OCI-LY1 (cell line): ENCODE results near the gene SIDT1.

ENCODE experiments used
- H2AFZ ChIP-seq: fragments of 200-600 bp; sonication (generic), shearing (Covaris generic); 2 replicates; pipeline ENCODE4 v1.6.0; 2014; ENCODE audit warnings: antibody characterized with exemption, mild to moderate bottlenecking, low read length
- H3F3A ChIP-seq: fragments of 200-600 bp; sonication (generic), shearing (Covaris generic); 2 replicates; pipeline ENCODE4 v1.6.0; 2014; ENCODE audit warnings: mild to moderate bottlenecking, antibody characterized with exemption, low read length, moderate library complexity; ENCODE audit not compliant: insufficient read depth
- H3K27ac ChIP-seq: fragments of 200-600 bp; sonication (generic); 2 replicates; pipeline ENCODE4 v1.5.1; 2014; ENCODE audit warnings: low read length, mixed run types, mild to moderate bottlenecking, low read depth; ENCODE audit not compliant: poor library complexity, severe bottlenecking
- H3K27me3 ChIP-seq: fragments of 200-600 bp; sonication (generic); 2 replicates; pipeline ENCODE4 v1.6.0; 2014; ENCODE audit warnings: antibody characterized with exemption, mild to moderate bottlenecking, low read length, moderate library complexity; ENCODE audit not compliant: insufficient read depth
- H3K36me3 ChIP-seq: fragments of 200-600 bp; sonication (generic); 2 replicates; pipeline ENCODE4 v1.6.1; 2014; ENCODE audit warnings: mild to moderate bottlenecking, antibody characterized with exemption, low read length, moderate library complexity, mixed read lengths; ENCODE audit not compliant: insufficient read depth
- H3K4me1 ChIP-seq: fragments of 200-600 bp; sonication (generic); 2 replicates; pipeline ENCODE4 v1.5.1; 2014; ENCODE audit warnings: mild to moderate bottlenecking, low read length, moderate library complexity; ENCODE audit not compliant: insufficient read depth, severe bottlenecking
- H3K4me2 ChIP-seq: fragments of 200-600 bp; sonication (generic), shearing (Covaris generic); 2 replicates; pipeline ENCODE4 v1.6.1; 2014; ENCODE audit warnings: low read length
- H3K4me3 ChIP-seq: fragments of 200-600 bp; sonication (generic); 2 replicates; pipeline ENCODE4 v1.5.1; 2014; ENCODE audit warnings: low read length, low read depth, mild to moderate bottlenecking, mixed read lengths; ENCODE audit not compliant: poor library complexity, severe bottlenecking
- H3K79me2 ChIP-seq: fragments of 200-600 bp; shearing (Covaris generic); 2 replicates; pipeline ENCODE4 v1.6.1; 2016; ENCODE audit warnings: mixed run types, low read length, mixed read lengths; ENCODE audit not compliant: insufficient read depth
- H3K9ac ChIP-seq: fragments of 200-600 bp; sonication (generic), shearing (Covaris generic); 2 replicates; pipeline ENCODE4 v1.6.1; 2014; ENCODE audit warnings: mild to moderate bottlenecking, low read length, mixed read lengths
- H3K9me2 ChIP-seq: fragments of 200-600 bp; sonication (generic), shearing (Covaris generic); 2 replicates; pipeline ENCODE4 v1.6.1; 2014; ENCODE audit warnings: low read depth, mild to moderate bottlenecking, low read length, mixed read lengths
- H3K9me3 ChIP-seq: fragments of 200-600 bp; shearing (Covaris generic); 2 replicates; pipeline ENCODE4 v1.6.1; 2014; ENCODE audit warnings: low read length, mixed read lengths
- H4K20me1 ChIP-seq: fragments of 200-600 bp; sonication (generic), shearing (Covaris generic); 2 replicates; pipeline ENCODE4 v1.6.0; 2016; ENCODE audit warnings: mild to moderate bottlenecking, low read length; ENCODE audit not compliant: insufficient read depth
- CTCF ChIP-seq: fragments of 200-600 bp; sonication (generic), shearing (Covaris generic); IDR thresholded peaks from 2 replicates; pipeline ENCODE4 v1.5.1; 2017; ENCODE audit warnings: mild to moderate bottlenecking, antibody characterized with exemption, low read length, moderate library complexity, mixed read lengths
- EZH2 ChIP-seq: fragments of 200-600 bp; sonication (generic), shearing (Covaris generic); IDR thresholded peaks from 2 replicates; pipeline ENCODE4 v1.8.0; 2017; ENCODE audit warnings: borderline replicate concordance, mixed run types, mild to moderate bottlenecking, antibody characterized with exemption, low read length, moderate library complexity, mixed read lengths

The SIDT1 gene

DNA sequence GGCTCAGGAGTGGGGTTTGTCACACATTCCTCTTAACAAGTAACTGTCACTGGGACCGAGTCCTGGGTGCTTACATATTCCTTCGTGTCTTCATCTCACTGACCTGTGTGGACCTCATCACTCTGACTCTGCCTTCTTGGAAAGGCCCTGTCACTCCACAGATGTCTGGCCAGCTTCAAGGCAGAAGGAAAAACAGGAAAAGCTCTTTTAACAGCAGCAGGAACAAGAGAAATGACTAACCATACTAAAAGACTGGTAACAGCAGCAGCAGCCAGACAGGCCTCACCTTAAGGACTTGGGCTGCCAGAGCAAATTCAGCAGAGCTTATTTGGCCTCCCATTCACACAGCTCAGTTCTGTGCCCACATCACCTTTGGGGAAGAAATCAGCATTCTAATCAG lies 96.0 kb downstream of the SIDT1 start:
- no peaks in the 10 kb centered on the region for H3K9me2 ChIP-seq
- no peak overlapping the region for H3K27ac ChIP-seq
- peaks cover 24% of the 10 kb centered on the region for H3K4me1 ChIP-seq
- no peak overlapping the region for H2AFZ ChIP-seq
- no peaks in the 10 kb centered on the region for H3K79me2 ChIP-seq
- no peaks in the 10 kb centered on the region for H3K9me3 ChIP-seq
- no peak overlapping the region for H3K9ac ChIP-seq
- H3K36me3 ChIP-seq, result no peaks in the 10 kb centered on the region
- no peak overlapping the region for H3K4me2 ChIP-seq
- H3K27me3 ChIP-seq, result no peaks in the 10 kb centered on the region
- no peaks in the 10 kb centered on the region for H3F3A ChIP-seq
- H4K20me1 ChIP-seq, result no peaks in the 10 kb centered on the region
- TF ChIP-seq CTCF, result no peak
- TF ChIP-seq EZH2, result no peak
- H3K4me3 ChIP-seq, result no peak overlapping the region

DNA sequence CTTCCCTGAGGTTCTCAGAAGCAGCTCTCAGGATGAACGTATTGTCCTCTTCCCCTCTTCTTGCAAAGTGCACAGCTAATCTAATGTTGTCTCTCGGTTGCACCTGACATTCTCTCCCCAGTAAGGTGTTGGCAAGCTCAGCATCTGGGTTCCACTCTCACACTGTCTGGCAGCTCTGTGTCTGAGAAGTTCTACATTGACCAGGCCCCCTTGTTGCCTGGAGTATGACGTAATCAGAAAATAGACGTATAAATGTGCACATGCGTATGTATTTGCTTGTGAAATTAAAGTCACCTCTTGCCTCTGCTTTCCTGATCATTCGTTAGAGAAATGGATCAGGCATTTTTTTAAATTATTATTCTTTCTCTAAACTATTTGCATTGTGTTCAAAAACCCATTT lies 96.4 kb downstream of the SIDT1 start:
- TF ChIP-seq CTCF, result no peak
- no peak for TF ChIP-seq EZH2
- Histone ChIP-seq H2AFZ (no peak overlapping the region), H3K4me1 (peaks cover 24% of the 10 kb centered on the region), H3F3A (no peaks in the 10 kb centered on the region), H3K4me3 (no peak overlapping the region), H3K36me3 (no peaks in the 10 kb centered on the region), H3K9me3 (no peaks in the 10 kb centered on the region), H3K27ac (no peak overlapping the region), H3K9me2 (no peaks in the 10 kb centered on the region), H3K27me3 (no peaks in the 10 kb centered on the region), H4K20me1 (no peaks in the 10 kb centered on the region), H3K9ac (no peak overlapping the region), H3K4me2 (no peak overlapping the region), H3K79me2 (no peaks in the 10 kb centered on the region)

DNA sequence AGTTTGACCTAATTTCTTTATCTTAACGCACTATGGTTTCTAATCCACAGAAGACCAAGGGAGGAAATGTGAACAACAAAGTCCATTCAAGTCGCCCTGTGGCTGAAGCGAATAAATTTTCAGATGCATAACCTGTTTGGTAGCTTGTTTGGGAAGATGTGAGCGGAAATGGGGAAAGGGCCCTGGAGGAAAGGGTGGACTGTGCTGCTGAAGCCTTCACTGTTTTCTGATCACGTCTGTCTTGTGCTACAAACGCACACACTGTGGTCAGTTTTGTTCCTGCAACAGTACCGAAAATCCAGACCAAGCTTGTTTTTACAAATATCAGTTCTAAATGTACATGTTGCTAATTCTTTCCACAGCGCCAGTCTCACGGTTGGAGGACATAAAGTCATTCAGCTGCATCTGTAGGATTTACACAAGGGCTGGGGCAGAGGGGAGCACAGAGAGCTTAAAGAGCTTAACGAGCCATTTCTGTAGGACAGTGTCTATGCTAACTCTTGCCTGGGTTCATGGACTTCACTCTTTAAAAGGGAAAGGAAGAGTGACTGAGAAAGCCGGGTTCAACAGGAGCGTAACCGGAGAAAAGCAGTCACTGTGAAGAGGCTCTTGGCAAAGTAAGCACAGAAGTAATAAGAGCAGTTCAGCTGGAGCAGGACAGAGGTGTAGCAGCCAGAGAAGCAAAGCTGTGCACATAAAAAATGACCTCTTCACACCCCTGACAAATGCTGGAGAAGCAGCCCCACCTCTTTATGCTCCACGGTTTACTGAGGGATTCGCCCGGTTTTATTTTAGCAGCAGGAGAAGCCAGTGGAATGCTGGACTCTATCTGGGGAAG lies 97.4 kb downstream of the SIDT1 start:
- no peaks in the 10 kb centered on the region for H3K27me3 ChIP-seq
- H3K27ac ChIP-seq, result no peak overlapping the region
- H2AFZ ChIP-seq, result no peak overlapping the region
- TF ChIP-seq CTCF, result no peak
- TF ChIP-seq EZH2, result no peak
- H4K20me1 ChIP-seq, result no peaks in the 10 kb centered on the region
- no peaks in the 10 kb centered on the region for H3K9me3 ChIP-seq
- H3F3A ChIP-seq, result no peaks in the 10 kb centered on the region
- H3K4me3 ChIP-seq, result no peak overlapping the region
- H3K36me3 ChIP-seq, result no peaks in the 10 kb centered on the region
- peaks cover 24% of the 10 kb centered on the region for H3K4me1 ChIP-seq
- no peaks in the 10 kb centered on the region for H3K9me2 ChIP-seq
- H3K4me2 ChIP-seq, result no peak overlapping the region
- H3K9ac ChIP-seq, result no peak overlapping the region
- H3K79me2 ChIP-seq, result no peaks in the 10 kb centered on the region
